Inflammatory macrophage (primary cell): ENCODE data around the gene ATP9B.

ENCODE experiments used
- DNase-seq, 2 donors: peaks; one replicate each; pipeline ENCODE4 v3.0.0-alpha.2; 2020 to 2022

ATP9B gene

DNA sequence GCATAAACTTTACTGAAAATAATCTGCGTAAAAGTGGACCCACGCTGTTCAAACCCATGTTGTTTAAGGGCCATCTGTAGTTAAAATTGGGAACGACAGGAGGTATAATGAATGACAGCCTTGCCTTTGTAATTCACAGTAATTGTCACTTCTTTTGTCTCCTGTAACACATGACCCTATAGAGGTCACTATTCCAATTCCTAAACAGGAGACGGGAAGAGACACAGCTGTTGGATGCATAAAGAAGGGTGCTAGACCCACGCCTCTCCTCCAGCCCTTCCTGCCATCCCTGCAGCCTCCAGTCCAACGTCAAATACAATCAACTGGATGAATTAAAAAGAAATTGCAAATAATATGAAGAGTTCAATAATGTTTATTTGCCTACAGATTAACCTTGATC, 263.5 kb downstream of the ATP9B start:
- no peak for DNase-seq

DNA sequence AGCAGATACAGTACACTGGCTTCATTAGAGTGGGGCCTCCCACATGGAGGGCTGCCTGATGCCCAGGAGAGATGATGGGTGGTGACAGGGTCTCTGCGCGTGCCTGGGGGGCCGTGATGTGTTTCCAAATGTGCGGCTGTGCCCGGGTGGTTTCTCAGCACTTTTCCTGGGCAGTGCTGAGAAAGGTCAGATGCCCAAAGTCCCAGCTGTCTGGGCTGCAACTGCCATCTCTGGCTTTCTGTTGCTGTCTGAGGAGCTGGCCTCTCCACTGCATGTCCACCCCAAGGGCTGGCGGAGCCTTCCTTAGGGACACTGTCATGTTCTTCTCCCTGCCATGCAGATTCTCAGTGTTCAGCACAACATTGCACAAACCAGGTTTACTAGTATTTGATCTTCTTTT, 263.9 kb downstream of the ATP9B start:
- DNase-seq, result no peak

DNA sequence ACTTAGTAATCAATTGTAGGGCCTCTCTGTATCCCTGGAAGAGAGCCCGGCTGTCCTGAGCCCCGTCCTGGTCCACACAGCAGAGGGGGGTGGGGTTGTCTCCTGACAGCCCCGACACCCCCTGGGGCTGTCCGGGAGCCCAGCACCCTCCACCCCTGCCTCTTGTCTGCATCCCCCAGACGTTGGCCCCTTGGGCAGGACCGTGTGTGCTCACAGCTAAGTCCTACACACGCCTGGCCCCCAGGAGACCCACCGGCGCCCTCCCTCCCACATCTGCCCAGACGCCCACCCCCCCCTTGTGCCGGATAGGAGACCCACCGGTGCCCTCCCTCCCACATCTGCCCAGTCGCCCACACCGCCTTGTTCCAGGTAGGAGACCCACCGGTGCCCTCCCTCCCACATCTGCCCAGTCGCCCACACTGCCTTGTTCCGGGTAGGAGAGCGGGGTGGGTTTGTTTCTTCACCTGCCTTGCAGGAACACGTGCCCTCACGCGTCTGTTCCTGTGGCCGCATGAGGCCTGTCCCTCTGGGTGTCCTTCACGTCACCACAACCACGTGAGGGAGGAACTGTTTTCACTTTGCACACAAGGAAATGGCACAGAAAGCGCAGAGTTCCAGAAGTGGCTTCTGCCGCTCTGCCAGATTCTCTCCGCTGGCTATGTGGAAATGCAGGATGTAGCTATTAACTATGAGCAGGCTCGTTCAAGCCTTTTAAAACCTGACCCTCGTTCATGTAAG, 265.5 kb downstream of the ATP9B start:
- no peak for DNase-seq

DNA sequence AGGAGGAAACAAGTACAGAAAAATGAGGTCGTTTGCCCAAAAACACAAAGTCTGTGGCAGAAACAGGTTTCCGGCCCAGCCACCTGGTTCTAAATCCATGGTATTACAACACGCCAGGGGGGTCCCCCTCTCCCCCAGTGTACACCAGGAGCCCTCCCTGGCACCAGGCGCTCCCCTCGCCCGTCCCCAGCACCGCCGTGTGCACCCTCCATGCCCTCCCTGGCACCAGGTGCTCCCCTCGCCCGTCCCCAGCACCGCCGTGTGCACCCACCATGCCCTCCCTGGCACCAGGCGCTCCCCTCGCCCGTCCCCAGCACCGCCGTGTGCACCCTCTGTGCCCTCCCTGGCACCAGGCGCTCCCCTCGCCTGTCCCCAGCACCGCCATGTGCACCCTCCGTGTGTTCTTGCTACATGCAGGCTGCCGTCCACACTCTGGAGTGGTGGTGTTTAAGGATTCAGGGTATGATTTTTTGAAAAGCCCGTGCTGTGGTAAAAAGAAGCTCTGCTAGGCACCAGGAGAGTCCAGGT, 266.7 kb downstream of the ATP9B start:
- DNase-seq, result no peak

DNA sequence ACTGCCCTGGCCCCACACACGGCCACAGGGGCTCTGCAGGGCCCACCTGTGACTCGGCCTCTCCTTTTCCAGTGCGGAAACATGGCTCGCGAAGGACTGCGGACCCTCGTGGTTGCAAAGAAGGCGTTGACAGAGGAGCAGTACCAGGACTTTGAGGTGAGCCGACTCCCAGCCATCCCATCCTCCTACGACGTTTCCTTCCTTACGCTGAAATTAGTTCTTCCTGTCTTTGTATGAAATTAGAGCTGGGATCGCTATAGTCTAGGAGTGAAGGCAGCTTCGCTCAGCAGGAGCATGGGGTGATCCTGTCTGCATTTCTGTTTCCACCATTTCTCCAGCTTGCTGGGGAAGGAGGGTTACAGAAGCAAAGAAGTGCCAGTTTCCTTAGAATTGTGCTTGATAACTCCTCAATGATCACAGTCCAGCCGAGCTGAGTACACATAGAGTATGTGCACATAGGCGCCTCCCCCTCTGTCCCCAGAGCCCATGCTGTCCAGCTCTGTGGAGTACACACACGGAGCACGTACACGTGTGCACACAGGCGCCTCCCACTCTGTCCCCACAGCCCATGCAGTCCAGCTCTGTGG, 267.5 kb downstream of the ATP9B start:
- no peak for DNase-seq

DNA sequence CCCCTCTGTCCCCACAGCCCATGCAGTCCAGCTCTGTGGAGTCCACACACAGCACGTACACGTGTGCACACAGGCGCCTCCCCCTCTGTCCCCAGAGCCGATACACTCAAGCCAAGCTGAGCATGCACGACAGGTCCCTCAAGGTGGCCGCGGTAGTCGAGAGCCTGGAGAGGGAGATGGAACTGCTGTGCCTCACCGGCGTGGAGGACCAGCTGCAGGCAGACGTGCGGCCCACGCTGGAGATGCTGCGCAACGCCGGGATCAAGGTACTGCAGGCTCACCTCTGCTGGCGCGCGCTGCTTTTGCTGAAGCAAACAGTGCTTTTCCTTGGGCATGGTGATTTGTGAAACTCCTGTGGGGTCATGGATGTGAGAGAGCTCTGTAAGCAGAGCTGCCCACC, 268.0 kb downstream of the ATP9B start:
- DNase-seq, result no peak

DNA sequence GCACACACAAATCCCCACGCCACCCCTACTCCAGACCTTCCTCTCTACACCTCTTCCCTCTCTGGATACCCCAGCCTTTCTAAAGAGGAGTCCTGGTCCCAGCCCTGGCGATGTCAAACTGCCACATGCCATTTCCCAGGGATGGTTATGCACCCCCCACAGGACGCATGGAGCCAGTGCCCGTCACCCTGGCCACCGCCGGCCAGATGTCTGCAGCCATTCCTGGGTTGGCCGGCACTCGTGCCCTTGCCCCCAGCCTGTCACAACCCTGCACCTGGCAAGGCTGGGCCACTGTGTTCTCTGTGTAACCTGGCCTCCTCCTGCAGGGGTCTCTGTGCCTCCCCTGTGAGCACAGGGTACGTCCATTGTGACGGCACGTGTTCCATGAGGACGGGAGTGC, 268.4 kb downstream of the ATP9B start:
- DNase-seq, result no peak

DNA sequence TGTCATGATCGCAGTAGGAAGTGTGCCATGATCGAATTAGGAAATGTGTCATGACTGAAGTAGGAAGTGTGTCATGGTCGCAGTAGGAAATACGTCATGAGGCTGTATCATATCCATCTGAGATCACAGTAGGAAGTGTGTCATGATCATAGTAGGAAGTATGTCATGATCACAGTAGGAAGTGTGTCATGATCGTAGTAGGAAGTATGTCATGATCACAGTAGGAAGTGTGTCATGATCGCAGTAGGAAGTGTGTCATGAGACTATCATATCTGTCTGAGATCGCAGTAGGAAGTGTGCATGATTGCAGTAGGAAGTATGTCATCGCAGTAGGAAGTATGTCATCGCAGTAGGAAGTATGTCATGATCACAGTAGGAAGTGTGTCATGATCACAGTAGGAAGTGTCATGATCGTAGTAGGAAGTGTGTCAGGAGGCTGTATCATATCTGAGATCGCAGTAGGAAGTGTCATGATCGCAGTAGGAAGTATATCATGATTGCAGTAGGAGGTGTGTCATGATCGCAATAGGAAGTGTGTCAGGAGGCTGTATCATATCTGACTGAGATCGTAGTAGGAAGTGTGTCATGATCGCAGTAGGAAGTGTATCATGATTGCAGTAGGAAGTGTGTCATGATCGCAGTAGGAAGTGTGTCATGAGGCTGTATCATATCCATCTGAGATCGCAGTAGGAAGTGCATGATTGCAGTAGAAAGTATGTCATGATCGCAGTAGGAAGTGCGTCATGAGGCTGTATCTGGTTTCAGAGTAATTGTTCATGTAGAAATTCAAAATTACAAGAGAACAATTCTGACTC, 270.1 kb downstream of the ATP9B start:
- peak in 1 of 2 donors; percentile 7 for DNase-seq

DNA sequence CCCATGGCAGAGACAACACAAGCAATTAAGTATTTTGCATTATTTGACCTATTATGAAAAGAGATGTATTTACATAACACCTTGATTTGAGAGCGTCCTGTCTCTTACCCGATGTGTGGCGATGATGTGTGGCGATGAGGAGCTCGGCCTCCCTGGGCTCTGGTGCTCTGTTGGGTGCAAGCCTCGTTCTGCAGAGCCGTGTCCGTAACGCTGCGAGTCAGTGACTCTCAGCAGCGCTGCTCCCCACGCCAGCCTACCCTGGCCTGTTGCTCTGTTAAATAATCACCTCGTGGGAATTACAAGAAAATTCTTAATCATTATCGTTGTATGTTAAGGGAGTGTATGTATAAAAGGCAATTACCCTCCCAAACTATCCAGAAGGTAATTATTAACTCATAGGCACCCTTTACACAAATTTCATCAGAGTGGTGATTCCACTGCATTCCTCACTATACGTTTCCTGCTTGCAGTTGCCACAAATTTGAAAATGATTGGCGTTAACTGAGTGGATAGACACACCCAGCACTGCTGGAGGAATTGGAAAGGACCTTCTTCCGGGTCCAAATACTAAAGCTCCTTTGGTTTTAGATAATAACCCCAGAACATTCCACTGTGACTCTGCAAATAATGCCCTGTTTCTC, 274.5 kb downstream of the ATP9B start:
- no peak for DNase-seq

DNA sequence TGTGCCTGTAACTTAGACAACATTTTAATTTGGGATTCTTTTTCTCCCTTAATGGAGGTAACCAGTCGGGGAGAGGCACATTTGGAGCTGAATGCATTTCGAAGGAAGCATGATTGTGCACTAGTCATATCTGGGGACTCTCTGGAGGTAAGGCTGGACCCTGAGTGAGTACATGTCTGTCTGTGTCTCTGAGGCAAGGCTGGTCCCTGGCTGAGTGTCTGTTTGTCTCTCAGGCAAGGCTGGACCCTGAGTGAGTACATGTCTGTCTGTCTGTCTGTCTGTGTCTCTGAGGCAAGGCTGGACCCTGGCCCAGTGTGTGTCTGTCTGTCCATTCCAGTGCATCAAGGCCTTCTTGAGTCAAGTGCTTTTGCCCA, 275.0 kb downstream of the ATP9B start:
- DNase-seq, result no peak

DNA sequence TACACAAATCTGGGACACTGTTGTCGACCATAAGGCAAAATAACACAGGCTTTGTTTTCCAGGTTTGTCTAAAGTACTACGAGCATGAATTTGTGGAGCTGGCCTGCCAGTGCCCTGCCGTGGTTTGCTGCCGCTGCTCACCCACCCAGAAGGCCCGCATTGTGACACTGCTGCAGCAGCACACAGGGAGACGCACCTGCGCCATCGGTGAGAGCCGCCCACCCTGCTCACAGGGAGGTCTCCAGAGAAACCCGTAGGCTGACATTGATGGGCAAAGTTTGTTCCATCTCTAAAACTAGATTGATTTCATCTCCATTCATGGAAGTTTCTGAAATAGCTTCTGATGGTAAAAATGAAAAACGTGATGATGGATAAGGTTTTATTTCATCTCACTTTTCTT, 276.2 kb downstream of the ATP9B start:
- no peak for DNase-seq

DNA sequence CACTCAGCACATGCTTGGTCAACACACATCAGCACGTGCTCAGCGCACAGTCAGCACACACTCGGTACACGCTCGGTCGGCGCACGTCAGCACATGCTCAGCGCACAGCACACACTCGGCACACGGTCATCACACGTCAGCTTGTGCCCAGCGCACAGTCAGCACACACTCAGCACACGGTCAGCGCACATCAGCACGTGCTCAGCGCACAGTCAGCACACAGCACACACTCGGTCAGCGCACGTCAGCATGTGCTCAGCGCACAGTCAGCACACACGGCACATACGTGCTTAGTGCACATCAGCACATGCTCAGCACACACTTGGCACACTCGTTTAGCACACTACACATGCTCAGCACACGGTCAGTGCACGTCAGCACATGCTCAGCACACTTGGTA, 276.8 kb downstream of the ATP9B start:
- no peak for DNase-seq

DNA sequence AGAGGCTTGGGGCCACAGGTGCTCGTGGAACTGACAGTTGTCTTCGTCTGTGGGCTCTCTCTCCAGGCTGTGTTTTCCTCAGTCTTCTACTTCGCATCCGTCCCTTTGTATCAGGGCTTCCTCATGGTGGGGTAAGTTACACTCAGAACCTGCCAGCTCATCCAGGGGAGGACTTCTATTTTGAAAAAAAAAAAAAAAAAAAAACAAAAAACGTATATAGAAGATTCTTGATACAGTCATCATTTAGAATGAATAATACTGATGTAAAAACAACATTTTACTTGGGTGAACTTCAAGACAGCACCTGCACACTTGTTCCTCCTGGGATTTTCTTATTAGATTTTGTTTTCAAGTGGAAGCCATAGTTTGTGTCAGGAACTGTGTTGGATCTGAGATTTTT, 278.9 kb downstream of the ATP9B start:
- no peak for DNase-seq

DNA sequence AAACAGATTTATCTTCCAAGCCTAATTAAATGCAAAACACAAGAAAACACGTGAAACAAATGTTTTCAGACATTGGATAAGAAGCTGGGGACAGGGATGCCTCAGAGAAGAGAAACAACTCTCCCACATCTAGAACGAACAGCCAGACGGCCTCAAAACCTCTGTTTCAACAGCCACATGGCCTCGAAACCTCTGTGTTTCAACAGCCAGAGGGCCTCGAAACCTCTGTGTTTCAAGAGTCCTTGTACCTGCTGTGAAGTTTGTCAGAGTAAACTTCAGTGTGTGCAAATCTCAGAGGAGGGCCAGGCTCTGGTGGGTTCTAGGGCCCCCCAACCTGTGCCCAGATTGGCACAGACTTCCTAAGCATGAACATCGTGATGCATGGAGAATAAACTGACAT, 283.2 kb downstream of the ATP9B start:
- DNase-seq, result no peak

DNA sequence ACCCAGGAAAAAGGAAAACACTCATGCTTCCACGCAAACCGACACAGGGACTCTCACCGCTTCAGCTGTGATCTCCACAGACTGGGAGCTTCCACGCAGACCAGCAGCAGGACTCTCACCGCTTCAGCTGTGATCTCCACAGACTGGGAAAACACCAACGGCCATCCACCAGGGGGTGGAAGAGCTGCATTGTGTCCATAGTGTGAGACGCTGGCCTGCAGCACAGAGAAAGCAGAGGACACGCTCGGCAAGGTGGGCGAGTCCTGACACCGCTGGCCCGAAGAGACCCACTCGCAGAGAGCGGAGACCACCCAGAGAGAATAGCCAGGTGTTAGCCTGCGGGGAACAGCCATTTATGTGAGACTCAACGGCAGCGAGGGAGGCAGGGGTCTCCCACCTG, 284.1 kb downstream of the ATP9B start:
- no peak for DNase-seq

DNA sequence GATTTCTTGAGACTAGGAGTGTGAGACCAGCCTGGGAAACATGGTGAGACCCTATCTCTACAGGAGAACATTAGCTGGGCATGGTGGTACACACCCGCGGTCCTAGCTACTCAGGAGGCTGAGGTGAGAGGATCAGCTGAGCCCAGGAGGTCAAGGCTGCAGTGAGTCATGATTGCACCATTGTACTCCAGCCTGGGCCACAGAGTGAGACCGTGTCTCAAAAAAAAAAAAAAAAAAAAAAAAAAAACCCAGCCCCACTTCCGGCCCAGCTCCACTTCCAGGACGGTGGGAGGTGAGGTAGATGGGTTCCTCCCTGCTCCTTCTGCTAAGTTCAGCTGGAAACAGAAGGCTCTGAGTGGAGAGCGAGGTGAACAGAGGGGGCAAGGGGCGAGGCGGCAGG, 285.2 kb downstream of the ATP9B start:
- no peak for DNase-seq

DNA sequence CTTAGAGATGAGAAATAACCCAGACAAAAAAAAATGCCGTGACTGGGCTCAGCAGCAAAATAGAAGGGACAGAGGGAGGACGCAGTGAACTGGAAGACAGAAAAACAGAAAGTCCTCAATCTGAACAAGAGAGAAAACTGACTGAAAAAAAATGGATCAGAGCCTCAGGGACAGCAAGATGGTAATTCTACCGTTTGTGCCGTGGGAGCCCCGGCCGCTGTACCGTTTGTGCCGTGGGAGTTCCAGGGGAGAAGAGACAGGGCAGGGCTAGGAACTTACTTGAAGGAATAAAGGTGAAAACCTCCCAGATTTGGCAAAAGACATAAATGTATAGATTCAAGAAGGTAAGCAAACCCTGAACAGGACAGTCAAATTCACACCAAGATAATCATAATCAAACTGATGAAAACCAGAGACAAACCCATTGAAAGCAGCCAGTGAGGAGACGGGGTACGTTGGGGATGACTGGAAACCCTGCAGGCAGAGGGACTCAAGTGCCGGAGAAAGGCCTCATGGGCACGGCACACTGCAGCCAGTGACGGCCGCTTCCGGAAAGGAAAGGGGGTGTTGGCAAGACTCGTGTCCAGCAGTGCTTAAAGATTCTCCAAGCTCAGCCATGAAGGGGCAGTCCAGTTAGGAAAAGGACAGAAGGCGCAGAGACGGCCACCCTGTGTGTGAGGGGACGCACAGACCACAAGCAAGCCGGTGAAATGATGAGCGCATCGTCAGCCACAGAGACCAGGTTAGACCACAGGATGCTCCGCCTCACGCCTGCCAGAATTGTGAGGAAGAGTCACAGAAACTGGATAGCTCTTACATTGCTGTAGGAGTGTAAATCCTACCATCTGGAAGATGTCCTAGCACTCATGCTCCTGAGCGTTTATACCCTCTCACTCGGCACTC, 286.5 kb downstream of the ATP9B start:
- no peak for DNase-seq

DNA sequence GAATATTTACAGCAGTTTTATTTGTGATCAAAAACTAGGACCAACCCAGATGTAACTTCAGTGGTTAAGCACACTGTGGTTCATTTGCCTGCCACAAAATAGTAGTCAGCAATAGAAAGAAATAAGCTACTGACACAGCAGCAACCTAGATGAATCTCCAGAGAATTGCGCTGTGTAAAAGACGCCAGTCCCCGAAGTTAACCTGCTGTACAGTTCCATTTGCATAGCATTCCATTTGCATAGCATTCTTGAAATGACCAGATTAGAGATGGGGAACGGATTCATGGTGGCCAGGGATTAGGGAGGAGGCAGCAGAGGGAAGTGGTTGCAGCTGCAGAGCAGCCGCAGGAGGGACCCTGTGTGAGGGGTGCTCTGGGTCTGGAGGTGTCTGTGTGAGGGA, 287.2 kb downstream of the ATP9B start:
- no peak for DNase-seq

DNA sequence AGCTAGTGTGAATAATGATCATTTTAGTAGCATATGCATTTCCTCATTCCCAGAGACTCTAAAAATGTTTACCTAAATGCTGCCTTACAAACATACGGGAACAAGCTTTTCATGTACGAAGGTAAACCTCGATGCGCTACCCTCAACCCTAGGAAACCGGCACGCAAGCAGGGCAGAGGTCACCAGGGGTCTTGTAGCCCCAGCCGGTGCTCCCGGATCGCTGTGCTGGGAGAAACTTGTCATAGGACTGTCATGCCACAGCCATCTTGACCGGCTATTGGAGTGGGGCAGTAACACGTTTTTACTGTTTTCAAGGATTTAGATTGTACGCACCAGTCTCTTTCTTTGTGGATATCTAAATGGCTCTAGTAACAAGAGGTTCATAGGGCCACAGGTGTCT, 291.7 kb downstream of the ATP9B start:
- DNase-seq, result no peak

DNA sequence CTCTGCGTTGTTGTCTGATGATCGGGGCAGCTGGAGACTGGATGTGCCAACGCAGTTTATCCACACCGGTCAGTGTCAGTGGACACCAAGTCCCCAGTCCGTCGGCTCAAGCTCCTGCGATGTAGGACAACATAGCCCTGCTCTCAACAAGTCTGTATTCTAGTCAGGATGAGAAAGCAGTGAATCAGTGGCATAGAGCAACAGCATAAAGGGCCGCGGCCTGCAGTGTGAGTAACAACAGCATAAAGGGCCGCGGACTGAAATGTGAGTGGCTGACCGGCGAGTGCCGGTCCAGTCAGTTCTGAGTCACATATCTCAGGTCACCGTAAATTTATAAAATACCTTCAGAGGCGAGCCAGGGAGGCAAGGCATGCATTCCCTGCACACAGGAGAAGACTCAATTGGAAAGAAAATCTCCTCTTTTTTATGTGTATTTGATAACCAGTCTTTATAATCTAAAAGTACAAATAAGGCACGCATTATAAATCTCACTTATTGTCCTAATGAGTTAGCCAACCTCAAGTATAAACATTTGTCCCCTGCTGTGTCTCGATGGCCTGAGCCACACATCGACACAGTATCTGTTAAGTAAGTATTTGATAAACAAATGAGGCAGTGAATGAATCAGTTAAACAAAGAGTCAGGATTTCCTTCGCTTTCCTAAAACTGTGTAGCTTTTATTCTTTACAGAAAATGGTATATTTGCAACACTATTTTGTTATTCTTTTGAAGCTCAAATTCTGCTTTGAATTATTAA, 292.8 kb downstream of the ATP9B start:
- no peak for DNase-seq

DNA sequence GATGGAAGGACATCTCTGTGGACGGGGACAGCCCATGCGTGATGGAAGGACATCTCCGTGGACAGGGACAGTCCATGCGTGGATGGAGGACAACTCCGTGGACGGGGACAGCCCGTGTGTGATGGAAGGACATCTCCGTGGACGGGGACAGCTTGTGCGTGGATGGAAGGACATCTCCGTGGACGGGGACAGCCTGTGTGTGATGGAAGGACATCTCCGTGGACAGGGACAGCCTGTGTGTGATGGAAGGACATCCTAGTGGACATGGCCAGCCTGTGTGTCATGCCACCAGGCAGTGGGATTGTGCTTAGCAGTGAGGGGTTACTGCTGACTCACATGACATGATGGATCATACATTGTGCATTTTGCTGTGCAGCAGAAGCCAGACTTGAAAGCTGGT, 296.5 kb downstream of the ATP9B start:
- no peak for DNase-seq
